CD4-positive, alpha-beta T cell treated with Interleukin-12 subunit alpha and Interleukin-12 subunit beta, for 1 hour (primary cell): ENCODE results near the gene REEP6.

Source experiments
- DNase-seq: peaks from one replicate; pipeline ENCODE4 v3.0.0-alpha.2; 2020

REEP6 gene

DNA sequence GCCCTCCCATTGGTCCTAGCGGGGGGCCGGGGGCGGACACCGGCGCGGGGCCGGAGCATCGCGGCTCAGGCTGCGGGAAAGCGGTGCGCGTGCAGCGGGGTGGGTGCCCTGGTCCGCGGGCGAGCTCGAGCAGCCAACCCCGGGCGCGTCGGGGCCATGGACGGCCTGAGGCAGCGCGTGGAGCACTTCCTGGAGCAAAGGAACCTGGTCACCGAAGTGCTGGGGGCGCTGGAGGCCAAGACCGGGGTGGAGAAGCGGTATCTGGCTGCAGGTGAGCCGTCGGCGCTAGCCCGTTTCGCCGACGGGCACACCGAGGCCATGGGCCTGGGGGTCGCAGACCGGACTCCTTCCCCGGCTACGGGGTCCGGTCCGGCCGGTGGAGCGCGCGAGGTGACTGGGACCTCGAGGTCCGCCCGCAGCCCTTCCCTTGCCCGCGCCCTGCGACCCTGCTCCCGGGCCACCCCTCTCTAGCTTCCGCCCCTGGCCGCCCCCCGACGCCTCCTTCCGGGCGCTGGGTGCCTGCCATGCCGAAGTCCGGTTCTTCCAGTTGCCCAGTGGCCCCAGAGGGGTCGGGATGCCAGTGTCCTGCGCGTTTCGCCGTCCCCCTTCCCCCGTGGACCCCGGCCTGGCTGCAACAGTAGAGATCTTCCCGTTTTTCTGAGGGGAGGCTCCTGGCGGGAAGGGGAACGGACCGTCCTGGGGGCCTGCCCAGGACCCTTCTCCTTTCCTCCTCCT, at the start of gene REEP6:
REEP6 (plus strand) TSS at position 68 of the 735 bp plus-strand sequence; CDS start at position 157, 89 bp downstream.
- DNase-seq, result no peak

DNA sequence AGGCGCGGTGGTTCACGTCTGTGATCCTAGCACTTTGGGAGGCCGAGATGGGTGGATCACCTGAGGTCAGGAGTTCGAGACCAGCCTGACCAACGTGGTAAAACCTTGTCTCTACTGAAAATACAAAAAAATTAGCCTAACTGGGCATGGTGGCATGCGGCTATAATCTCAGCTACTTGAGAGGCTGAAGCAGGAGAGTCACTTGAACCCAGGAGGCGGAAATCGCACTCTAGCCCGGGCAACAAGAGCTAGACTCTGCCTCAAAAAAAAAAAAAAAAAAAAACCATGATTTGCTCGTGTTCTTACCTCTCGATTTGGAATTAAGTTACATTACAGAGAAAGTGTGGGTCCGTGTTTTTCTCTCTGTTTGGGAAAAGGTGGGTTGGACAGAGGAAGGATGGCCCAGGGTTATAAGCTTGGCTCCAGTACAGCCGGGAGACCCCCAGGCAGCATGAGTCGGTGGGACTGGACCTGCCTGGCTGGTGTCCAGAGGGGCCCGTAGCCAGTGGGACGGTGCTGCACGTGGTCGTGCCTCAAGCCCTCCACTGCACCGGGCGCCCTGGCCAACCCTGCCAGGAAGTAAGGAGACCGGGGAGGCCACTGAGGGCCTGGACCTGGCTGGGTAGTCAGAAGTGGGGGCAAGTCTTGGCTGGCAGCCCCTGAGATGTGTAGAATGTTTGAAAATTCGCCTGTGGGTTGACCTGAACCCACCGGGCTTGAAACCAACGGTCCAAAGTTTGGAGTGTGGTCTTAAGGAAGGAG, 49.1 kb upstream of the REEP6 start:
- DNase-seq, result no peak

DNA sequence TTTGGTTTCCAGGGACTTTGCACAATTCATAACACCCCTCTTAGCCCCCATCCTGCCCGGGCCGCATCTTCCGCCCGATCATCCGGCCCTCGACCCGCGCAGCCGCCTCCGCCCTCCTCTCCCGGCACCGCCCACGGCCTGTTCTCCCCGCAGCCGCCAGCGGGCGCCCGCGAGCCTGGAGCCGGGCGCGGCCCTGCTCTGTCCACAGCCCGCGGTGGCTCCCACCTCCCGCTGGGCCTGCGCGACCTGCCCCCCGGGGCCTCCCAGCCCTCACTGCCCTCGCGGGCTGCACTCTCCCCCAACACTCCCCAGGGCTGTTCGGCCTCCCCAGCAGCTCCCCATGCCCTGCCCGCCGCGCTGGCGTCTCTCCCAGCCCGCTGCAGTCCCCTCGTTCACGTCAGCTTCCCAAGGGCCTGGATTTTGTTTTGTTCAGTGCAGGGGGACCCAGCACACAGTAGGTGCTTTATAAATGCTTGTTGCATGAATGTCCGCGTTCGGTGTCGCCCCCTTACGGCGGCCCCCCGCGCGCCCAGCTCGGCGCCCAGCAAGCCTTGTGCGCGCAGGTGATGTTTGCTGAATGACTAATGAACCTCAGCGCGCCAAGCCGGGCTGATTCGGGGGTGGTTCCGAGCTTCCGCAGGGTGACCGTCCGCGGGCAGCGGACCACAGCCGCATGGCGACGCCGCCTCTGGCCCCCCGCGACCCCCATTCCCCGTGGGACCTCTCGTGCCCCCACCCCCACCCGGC, 45.6 kb upstream of the REEP6 start:
- DNase-seq, result peak; percentile 82

DNA sequence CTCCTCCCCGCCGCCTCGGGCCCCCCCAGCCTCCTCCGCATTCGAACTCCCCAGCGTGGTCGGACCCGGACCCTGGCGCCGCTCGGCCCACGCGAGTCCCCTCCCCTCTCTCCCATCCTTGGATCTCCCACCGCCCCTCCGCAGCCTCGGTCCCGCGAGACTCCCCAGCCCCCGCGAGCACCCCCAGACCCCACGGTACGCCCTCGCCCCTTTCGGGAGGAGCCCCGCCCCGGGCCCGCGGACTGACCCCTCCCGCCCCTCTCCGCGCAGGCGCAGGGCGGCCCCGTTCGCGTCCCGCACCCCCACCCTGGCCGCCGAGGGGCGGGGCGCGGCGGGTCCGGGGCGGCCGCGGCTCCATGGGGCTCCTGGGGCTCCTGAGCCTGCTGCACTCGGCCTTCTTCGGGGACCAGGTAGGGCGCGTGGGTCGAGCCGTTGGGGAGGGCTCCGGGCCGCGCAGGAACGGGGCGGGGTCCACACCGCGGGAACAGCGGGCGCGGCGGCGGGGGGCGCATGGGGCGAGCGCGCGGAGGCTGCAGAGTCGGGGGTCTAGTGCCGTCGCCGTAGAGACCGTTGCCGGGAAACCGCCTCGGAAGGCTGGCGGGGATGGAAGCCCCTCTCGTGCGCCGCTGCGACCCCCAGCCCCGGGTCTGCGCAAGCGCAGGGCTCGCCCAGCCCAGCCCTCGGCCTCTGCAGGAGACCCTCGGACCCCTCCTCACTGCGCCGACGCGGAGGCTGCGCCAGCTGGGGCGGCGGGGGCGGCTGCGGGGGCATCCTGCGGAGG, 44.9 kb upstream of the REEP6 start:
- DNase-seq, result no peak

DNA sequence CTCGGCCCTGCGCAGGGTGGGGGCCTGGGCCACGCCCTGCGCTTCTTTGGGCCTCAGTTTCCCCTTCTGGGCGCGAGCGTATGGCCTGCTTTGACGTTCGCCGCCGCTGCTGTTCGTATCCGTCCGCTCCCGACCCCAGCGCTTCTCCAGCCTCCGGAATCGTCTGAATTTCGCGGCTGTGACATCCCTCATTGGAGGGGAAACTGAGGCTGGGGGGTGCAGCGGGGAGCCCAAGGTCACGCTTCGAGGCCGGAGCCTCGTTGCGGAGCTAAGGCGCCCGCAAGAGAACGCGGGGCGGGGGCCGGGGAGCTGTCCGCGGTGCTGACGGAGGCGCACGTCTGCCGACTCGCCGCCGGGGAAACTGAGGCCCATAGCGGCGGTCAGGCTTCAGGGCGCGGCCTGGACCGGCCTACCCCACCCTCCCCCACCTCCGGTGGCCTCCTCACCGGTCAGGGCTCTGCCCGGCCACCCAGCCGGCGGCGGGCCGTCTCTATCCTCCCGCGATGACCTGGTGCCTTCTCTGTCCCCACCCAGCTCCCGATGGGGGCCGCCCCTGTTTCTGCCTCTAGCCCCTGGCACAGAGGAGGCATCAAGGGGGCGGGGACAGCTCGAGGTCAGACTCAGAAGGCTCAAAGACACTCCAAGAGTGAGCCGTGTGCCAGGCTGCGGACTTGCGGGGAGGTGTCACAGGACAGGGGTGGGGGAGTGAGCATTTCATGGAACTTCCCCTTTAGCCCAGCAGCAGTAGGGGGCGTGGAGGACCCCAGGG, 44.1 kb upstream of the REEP6 start:
- peak; percentile 34 for DNase-seq

DNA sequence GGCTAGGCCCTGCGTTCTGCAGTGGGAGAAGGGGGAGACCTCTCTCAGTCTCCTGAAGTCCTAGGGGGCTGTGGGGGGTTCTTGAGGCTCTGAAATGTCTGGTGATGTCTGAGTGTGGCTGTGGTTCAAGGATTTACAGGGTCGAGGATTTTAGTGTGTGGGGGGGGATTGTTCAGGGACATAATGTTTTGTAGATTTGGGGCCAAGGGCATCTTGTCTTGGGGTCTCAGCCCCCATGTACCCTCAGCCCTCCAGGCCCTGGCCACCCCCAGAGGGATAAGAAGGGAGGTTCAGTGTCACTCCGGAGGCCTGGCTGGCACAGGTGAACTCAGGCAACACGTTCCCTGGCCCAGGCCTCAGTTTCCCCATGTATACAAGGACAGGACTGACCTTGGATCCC, 43.5 kb upstream of the REEP6 start:
- DNase-seq, result no peak

DNA sequence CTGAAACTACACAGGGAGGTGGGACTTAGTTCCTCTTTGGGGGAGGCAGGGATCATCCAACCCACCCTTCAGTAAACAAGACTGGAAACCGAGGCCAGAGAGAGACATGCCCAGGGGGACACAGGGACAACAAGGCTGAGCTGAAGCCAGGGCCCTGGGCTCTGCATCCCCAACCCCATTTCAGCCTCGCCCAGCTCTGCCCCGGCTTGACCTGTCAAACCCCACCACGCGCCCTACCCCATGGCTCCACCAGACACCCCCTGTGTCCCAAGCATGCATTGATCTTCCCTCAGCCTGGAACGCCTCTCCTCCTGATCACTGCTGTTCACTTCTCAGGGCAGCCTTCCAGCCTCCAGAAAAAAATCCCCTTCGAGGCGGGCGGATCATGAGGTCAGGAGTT, 43.0 kb upstream of the REEP6 start:
- no peak for DNase-seq

DNA sequence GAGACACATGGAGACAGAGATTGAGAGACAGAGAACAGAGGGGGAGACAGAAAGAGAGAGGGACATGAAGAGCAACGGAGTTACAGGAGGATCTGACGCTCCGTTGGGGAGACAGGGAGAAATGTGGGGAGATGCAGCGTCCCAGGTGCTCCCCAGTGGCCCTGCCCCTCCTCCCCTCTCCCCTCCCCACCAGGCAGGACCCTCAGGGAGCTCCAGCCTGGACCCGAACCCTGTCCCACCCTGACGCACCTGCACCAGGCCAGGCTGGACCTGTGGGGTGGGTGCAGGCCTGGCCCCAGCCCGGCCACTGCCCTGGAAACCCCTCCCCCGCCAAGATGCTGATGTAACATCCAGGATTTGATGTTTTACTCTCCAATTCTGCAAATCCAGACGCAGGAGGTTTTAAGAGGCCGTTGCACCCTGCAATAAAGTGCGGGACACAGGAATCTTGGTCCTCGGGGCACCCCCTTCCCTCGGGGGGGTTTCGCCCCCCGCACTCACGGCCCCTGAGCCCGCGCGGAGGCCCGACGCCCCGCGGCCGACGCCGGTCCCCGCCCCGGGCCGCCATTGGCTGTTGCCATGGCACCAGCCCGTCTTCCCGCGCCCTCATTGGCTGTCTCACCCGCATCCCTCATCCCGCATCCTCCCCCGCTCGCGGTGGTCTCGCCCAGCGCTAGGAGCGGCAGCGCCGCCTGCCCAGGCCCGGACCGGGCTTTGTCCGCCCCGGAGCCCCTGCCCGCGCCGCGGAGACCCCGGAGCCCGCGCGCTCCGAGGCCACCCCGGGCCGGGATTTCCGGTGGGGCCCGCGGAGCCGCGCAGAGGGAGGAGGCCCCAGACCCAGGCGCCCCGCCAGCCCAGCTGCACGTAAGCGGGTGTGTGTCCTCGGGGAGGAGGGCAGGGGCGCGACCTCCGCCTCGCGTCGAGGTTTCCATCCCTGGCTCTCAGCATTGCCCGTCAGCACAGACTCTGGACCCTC, 41.2 kb upstream of the REEP6 start, which contains the start of gene APC2:
APC2 (plus strand) TSS at position 655 of the 976 bp plus-strand sequence. CDS start 2,881 bp downstream, outside the sequence.
- peak; percentile 40 for DNase-seq

DNA sequence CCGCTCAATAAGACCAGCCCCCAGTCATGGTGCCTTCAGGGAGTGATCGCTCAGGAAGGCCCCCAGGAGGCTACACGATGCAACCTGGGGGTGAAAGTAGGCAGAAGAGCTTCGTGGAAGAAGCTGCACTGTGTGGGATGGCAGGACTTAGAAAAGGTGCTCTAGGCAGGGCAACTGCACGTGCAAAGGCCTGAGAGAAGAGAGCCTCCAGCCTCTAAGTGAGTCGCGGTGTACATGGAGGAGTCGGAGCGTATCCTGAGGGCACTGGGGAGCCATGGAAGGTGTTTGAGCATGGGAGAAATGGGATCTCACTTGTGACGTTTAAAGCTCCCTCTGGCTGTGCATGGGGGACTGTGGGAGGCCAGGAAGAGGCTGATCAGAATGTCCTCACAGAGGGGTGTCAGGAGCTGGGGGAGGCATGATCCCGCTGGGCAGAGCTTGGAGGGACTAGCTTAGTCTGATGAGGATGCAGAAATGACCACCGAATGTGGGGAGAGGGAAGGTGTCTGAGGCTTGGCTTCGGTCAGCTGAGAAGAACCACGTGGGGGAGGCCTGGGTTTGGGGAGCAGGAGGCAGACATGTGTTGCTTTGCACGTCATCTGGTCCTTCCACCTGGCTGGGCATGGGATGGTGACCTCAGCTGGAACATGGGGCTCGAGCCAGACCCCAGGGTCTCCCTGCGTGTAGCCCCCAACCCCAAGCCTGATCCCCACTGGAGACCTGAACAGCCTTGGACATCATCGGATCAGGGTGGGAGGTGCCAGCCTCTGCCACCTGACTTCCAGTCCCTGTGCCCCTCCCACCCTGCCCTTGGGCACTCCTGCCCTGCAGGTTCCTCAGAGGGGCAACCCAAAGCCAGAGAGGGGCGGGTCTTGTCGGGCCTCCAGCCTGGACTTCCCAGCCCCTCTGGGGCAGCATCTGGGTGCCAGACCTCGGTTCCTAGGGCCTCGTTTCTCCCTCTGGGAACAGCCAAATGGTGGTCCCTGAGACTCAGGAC, 39.9 kb upstream of the REEP6 start:
- DNase-seq, result no peak

DNA sequence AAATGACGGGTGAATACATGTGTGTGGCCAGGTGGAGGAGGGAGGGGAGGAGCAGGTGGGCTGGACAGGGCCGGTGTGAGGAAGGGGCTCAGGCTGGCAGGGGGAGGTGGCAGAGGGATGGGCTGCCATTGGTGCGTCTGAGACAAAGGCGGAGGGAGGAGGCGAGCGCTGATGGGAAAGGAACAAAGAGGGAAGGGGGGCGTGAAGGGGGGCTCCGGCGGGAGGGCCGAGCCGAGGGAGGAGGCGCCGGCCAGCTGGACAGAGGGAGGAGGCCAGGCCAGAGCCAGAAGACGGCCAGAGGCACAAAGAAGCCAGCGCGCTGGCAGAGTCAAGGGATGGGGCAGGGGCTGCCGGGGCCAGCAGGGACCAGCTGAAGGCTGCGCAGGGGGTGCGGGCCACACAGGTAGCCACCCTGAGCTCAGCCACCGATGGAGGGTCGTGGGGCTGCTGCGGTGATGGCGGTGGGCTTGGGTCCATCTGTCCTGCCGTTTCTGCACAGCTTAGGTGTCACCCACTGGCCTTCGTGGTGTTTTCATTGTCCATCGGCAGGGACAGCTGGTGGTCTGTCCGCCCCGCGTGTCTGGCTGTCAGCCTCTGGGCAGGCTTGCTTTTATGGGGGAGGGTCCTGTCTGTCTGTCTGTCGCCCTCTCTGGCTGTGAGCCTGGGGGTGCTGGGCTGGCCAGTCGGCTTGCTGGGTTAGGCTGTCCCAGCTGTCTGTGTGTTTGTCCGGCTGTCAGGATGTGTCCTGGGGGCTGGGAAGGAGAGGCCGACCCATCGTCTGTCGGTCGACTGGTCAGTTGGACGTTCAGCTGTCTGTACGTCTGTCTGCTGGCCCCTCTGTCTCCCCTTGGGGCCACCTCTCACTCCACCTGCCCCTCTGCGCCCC, 38.8 kb upstream of the REEP6 start:
- no peak for DNase-seq

DNA sequence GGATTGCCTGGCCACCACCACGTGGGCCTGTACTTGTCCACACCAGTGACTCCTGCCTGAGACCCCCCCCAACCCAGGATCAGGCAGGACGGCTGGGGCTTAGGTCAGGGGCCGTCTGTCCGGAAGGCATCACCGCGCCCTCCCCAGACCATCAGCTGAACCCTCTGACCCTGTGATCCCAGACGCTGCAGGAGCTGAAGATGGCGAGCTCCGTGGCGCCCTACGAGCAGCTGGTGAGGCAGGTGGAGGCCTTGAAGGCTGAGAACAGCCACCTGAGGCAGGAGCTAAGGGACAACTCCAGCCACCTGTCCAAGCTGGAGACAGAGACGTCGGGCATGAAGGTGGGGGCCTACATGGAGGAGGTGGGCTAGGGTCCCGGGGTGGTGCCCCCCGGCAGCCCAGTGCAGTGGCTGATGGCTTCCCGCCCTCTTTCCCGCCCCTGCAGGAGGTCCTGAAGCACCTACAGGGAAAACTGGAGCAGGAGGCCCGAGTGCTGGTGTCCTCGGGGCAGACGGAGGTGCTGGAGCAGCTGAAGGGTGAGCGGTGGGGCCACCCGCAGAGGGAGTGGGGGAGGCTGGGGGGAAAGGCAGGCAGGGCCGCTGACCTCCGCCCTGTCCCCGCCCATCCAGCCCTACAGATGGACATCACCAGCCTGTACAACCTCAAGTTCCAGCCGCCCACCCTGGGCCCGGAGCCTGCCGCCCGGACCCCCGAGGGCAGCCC, 38.0 kb upstream of the REEP6 start:
- no peak for DNase-seq

DNA sequence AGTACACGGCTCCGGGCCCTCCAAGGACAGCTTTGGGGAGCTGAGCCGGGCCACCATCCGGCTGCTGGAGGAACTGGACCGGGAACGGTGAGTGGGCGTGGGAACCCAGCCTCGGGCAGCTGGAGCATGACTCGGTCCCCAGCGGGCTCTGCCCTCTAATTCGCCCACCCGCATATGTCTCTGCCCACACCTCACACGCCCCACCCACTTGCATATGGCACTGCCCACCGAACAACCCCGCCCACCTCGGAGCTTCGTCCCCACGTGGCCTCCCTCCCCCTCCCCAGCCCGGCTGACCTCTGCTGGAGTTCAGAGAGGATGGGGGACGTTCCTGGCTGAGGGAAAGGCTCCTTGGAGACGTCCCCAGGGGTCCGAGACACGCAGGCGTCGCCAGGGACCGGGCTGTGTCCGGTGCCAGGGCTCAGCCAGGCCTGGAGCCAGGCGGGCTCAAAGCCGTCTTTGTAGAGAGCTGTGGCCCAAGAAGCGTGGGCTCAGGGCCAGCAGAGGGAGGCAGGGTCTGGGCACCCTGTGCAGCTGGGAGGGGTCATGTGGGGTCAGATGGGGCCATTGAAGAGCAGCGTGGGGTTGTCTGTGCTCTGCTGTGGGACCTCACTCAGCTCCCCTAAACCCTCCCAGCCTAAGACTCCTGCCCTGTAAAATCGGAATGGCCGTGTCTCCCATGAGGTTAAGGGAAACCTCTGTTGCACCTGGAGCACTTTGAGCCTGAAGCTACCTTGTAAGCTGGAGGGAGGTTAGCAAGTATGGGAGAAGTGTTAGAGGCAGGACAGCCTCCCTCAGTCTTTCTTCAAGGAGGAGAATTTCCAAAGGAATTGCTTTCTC, 37.2 kb upstream of the REEP6 start:
- DNase-seq, result no peak

DNA sequence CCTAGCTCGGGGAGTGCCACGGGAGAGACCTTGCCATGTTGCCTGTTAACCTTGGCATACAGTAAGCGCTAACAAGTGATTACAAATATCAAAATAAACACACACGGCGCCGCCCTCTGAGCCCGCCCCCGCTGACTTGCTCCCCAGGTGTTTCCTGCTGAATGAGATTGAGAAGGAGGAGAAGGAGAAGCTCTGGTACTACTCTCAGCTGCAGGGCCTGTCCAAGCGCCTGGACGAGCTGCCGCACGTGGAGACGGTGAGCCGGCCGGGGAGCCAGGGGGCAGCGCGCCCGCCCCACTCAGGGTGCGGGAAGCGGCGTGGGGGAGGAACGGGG, 36.0 kb upstream of the REEP6 start:
- DNase-seq, result no peak

DNA sequence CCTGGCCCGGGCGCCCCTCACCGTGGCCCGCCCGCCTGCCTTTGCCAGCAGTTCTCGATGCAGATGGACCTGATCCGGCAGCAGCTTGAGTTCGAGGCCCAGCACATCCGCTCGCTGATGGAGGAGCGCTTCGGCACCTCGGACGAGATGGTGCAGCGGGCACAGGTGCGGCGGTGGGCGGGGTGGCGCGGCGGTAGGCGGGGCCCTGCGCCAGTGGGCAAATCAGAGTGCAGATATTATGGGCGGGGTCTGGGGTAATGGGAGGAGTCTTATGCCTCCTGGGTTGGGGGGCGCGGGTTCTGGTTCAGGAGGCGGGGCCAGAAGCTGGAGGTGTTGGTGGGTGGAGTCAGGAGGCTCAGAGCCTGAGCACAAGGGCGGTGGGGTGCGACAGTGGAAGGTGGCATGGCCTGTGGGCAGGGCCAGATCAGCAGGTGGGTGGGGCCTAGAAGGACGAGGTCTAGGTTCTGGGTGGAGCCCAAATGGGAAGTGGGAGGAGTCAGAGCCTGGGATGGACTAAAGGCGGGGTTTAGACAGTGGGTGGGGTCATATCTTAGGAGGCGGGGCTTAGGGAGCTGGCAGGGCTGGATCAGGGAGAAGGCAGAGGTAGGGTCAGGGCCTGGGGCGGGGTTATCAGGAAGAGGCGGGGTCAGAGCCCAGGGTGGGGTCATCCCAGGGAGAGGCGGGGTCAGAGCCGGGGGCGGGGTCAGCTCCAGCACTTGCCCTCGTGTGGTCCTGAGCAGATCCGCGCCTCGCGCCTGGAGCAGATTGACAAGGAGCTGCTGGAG, 35.5 kb upstream of the REEP6 start:
- peak; percentile 67 for DNase-seq

DNA sequence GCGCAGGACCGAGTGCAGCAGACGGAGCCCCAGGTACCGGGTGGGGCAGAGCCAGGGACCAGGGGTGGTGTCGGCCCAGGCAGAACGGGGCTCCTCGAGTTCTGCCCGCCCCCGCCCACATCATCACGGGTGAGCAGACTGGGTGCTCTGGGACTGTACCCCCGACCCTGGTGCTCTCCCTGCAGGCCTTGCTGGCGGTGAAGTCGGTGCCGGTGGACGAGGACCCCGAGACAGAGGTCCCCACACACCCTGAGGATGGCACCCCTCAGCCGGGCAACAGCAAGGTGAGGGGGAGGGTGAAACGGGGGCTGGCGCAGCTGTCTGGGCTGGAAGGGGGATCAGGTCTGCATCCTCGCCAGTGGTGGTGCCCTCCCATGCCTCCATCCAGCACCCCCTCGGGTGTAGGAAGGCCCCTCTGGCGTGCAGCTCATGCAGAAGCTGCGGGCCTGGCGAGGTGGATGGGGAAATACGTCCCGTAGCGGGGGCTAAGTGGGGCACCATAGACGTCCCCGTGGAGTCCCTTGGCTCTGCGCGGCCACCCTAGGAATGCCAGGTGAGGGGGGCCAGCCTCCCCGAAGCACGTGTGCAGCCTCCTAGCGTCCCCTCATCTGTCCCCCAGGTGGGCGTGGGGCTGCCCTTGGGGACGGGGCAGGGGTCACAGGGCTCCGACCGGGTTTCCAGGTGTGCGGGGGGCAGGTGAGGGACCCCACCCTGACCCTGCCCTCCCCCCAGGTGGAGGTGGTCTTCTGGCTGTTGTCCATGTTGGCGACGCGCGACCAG, 34.7 kb upstream of the REEP6 start:
- DNase-seq, result no peak
